Esophagus muscularis mucosa (tissue), 4 donors: ENCODE data around the gene CNTD1. TPM values are rescaled to one million over a fixed set of nuclear protein-coding genes. Genes with fewer than 3 reads are reported as not detected.
"Not testable (repeated sequence)": the region's sequence is repeated elsewhere in the genome, so short reads cannot be mapped to it uniquely, and the experiment has no call there.

Experiments
- DNase-seq: peaks from one replicate; pipeline ENCODE4 v3.0.0-alpha.2; 2017; ENCODE audit errors: extremely low spot score
- H3K27ac ChIP-seq, 4 donors: fragments of 200-600 bp; sonication (generic); replicated peaks in 1 of 4; 1 replicate in 3 of 4; 2 replicates in 1 of 4; pipeline ENCODE4 v1.5.1; 2016 to 2019; ENCODE audit warnings: mild to moderate bottlenecking in 1 of 4
- H3K27me3 ChIP-seq, 4 donors: fragments of 200-600 bp; sonication (generic); one replicate each; pipeline versions ENCODE4 v1.5.1 to v1.6.0; 2016 to 2019
- H3K36me3 ChIP-seq, 4 donors: fragments of 200-600 bp; sonication (generic); one replicate each; pipeline ENCODE4 v1.5.1; 2016 to 2019
- H3K4me1 ChIP-seq, 4 donors: fragments of 200-600 bp; sonication (generic); one replicate each; pipeline ENCODE4 v1.5.1; 2016 to 2019
- H3K4me3 ChIP-seq, 4 donors: fragments of 200-600 bp; sonication (generic); 1 replicate in 2 of 4; 2 replicates in 2 of 4; pipeline ENCODE4 v1.5.1; 2016 to 2019; ENCODE audit warnings: mild to moderate bottlenecking in 4 of 4, moderate library complexity in 1 of 4
- H3K9me3 ChIP-seq, 4 donors: fragments of 200-600 bp; sonication (generic); 1 replicate in 3 of 4; 2 replicates in 1 of 4; pipeline ENCODE4 v1.5.1; 2016 to 2019
- EP300 ChIP-seq: sonication (generic); formaldehyde crosslinking; IDR thresholded peaks from one replicate; pipeline ENCODE4 v1.6.1; 2017; ENCODE audit warnings: antibody characterized with exemption
- POLR2A ChIP-seq: fragments of 450-650 bp; IDR thresholded peaks from one replicate; pipeline ENCODE4 v1.6.1; 2017; ENCODE audit warnings: antibody characterized with exemption, moderate library complexity, mild to moderate bottlenecking, low read depth
- POLR2AphosphoS5 ChIP-seq, 2 donors: sonication (generic); formaldehyde crosslinking; IDR thresholded peaks; one replicate each; pipeline ENCODE4 v1.6.1; 2017; ENCODE audit warnings: antibody characterized with exemption in 2 of 2
- WGBS: methylation state at CpG from one replicate; pipeline ENCODE4 v1.1.5; 2018; 5-methylcytosine and 5-hydroxymethylcytosine counted together
- intact Hi-C: fragments of 100-400 bp; cut with DNase I; formaldehyde crosslinking; loops from one replicate; pipeline ENCODE4 v1.15.1; 2023
- total RNA-seq, 4 donors: library from RNA; depleted of rRNA; stranded (reverse); fragments of >200 nt; gene quantifications; one replicate each; pipeline versions ENCODE4 v1.1.0 to v1.2.1, GENCODE V29; 2016
- TF ChIP-seq, protein P1 (sequence below), 3 experiments: fragments of 200-600 bp in 2 of 3; fragments of 450-650 bp in 1 of 3; sonication (generic) in 2 of 3; IDR thresholded peaks; one replicate each; pipeline ENCODE4 v1.5.1; 2017 to 2019; ENCODE audit warnings: antibody characterized with exemption in 3 of 3, mild to moderate bottlenecking in 2 of 3, moderate library complexity in 1 of 3

The CNTD1 gene
- total RNA-seq, 4 donors from 2014 or later, result 0.50 to 3.9 (median 0.57) TPM; not detected in 1

DNA sequence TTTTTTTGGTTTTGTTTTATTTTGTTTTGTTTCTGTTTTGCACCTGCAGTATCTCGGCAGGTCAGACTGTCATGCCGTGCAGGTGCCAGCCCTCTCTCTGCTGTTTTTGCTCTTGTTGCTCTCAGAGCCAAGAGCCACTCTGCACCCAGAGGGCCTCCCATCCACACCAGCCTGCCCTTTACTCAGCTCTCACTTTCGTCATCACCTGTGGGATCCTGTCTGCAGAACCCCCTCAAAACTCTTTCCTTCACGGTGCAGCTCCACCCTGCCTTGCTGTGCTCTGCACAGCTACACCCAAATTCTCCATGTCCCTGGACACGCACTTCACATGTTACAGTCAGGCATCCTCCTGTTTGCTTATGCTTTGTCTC, 54.9 kb downstream of the CNTD1 start:
- TF ChIP-seq, protein P1, sequence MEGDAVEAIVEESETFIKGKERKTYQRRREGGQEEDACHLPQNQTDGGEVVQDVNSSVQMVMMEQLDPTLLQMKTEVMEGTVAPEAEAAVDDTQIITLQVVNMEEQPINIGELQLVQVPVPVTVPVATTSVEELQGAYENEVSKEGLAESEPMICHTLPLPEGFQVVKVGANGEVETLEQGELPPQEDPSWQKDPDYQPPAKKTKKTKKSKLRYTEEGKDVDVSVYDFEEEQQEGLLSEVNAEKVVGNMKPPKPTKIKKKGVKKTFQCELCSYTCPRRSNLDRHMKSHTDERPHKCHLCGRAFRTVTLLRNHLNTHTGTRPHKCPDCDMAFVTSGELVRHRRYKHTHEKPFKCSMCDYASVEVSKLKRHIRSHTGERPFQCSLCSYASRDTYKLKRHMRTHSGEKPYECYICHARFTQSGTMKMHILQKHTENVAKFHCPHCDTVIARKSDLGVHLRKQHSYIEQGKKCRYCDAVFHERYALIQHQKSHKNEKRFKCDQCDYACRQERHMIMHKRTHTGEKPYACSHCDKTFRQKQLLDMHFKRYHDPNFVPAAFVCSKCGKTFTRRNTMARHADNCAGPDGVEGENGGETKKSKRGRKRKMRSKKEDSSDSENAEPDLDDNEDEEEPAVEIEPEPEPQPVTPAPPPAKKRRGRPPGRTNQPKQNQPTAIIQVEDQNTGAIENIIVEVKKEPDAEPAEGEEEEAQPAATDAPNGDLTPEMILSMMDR (IDR thresholded peaks at IDR 0.05), result no peak
- TF ChIP-seq POLR2AphosphoS5 (IDR thresholded peaks at IDR 0.05), result no peak
- TF ChIP-seq EP300, result no peak
- TF ChIP-seq POLR2A, result no peak
- intact Hi-C loops, result no loop called here
- H3K36me3 ChIP-seq, result peaks cover 0 to 27% (median 12%) of the 10 kb centered on the region in 4 donors
- H3K4me3 ChIP-seq, result peak overlapping the region; percentile 59 to 69 (median 62)
- peaks cover 3 to 74% (median 69%) of the 10 kb centered on the region in 4 donors for H3K4me1 ChIP-seq
- 36% methylated on average over 5 of the region's 5 CpGs for WGBS
- no peak for DNase-seq
- no peaks in the 10 kb centered on the region for H3K27me3 ChIP-seq
- H3K27ac ChIP-seq, result peak overlapping the region; percentile 86 to 89 (median 88)
- no peaks in the 10 kb centered on the region for H3K9me3 ChIP-seq

DNA sequence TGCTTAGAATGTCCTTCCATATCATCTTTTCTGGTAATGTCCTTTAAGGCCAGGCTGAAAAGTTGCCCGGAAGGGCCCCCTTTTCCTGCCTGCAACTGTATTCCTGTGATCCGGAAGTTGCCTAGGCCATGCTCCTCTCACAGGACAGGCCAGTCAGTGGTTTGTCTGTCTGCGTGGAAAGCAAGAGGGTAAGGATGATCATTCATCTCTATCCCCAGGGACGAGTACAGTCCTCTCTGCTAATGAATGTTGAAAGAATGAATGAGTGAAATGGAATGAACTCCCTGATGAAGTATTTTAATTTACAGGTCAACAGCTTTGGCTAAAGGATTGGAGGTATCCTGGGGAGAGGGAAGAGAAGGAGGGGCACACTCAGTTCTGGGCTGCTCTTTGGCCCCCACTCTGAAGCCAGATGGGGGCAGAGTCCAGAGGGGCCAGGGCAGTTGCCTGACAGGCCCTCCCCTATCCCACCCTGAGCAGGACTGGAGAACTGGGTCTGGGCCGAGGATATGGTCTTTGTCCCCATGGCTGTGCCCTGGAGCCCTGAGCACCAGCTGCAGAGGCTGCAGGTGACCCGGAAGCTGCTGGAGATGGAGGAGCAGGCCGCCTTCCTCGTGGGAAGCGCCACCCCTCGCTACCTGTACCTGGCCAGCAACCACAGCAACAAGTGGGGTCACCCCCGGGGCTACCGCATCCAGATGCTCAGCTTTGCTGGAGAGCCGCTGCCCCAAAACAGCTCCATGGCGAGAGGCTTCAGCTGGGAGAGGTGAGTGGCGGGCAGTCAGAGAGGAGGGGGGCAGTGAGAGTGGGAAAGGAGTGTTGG, 55.5 kb downstream of the CNTD1 start:
- no peak for DNase-seq
- H3K27me3 ChIP-seq, result no peaks in the 10 kb centered on the region
- H3K27ac ChIP-seq, result peak overlapping the region; percentile 86 to 89 (median 88)
- 34% methylated on average over 7 of the region's 15 CpGs for WGBS
- peak overlapping the region; percentile 59 to 69 (median 62) for H3K4me3 ChIP-seq
- intact Hi-C loops, result no loop called here
- TF ChIP-seq EP300 (no peak), POLR2A (no peak), POLR2AphosphoS5 (IDR thresholded peaks at IDR 0.05) (no peak)
- TF ChIP-seq, protein P1 (IDR thresholded peaks at IDR 0.05), result no peak
- H3K4me1 ChIP-seq, result peaks cover 3 to 71% (median 63%) of the 10 kb centered on the region in 4 donors
- H3K9me3 ChIP-seq, result no peaks in the 10 kb centered on the region
- H3K36me3 ChIP-seq, result peaks cover 0 to 30% (median 14%) of the 10 kb centered on the region in 4 donors

- H3K4me3 ChIP-seq, result peak overlapping the region; percentile 59 to 69 (median 62)
- no peak for DNase-seq
- WGBS, result 40% methylated on average over 6 of the region's 8 CpGs
These were observed 56.5 kb downstream of the CNTD1 start for GRCh38 chr17:42855048-42855596.

GRCh38 chr17:42856093-42856492, 57.4 kb downstream of the CNTD1 start:
- Histone ChIP-seq H3K27ac (peak overlapping the region; percentile 60 to 89 (median 87)), H3K4me1 (peaks cover 3 to 53% (median 44%) of the 10 kb centered on the region in 4 donors), H3K4me3 (peak overlapping the region in 2 of 4 donors; percentile 59 to 64), H3K36me3 (peaks cover 0 to 37% (median 16%) of the 10 kb centered on the region in 4 donors)
- H3K9me3 ChIP-seq, DNase-seq, H3K27me3 ChIP-seq, intact Hi-C loops: not testable (repeated sequence)
- 33% methylated on average over 3 of the region's 8 CpGs for WGBS

More at GRCh38 chr17:42855048-42855596, 56.5 kb downstream of the CNTD1 start:
- H3K9me3 ChIP-seq, result no peaks in the 10 kb centered on the region
- H3K27me3 ChIP-seq, result no peaks in the 10 kb centered on the region
- H3K36me3 ChIP-seq, result peaks cover 0 to 35% (median 16%) of the 10 kb centered on the region in 4 donors
- peaks cover 3 to 62% (median 54%) of the 10 kb centered on the region in 4 donors for H3K4me1 ChIP-seq
- intact Hi-C loops, result no loop called here
- no peak for TF ChIP-seq POLR2AphosphoS5 (IDR thresholded peaks at IDR 0.05)
- TF ChIP-seq, protein P1 (IDR thresholded peaks at IDR 0.05), result no peak
- no peak for TF ChIP-seq POLR2A
- no peak for TF ChIP-seq EP300
- H3K27ac ChIP-seq, result peak overlapping the region; percentile 60 to 89 (median 87)

- H3K27ac ChIP-seq, result peak overlapping the region; percentile 60 to 89 (median 87)
- H3K4me3 ChIP-seq, result not testable (repeated sequence)
These were observed 57.9 kb downstream of the CNTD1 start for GRCh38 chr17:42856516-42856915.

More at GRCh38 chr17:42856516-42856915, 57.9 kb downstream of the CNTD1 start:
- DNase-seq, intact Hi-C loops, H3K27me3 ChIP-seq, H3K9me3 ChIP-seq: not testable (repeated sequence)
- WGBS, result 45% methylated on average over 4 of the region's 8 CpGs
- Histone ChIP-seq H3K36me3 (peaks cover 0 to 37% (median 16%) of the 10 kb centered on the region in 4 donors), H3K4me1 (peaks cover 3 to 53% (median 43%) of the 10 kb centered on the region in 4 donors)
